HEK293 (cell line): ENCODE measurements around the gene AFF1.

Source experiments
- CTCF ChIA-PET: fragments of 350-600 bp; formaldehyde crosslinking; extraction: SDS; loops from one replicate; lab custom pipeline; 2021; ENCODE audit warnings: antibody characterized with exemption; lab: Yijun Ruan, JAX
- POLR2A ChIA-PET: fragments of 300-600 bp; formaldehyde crosslinking; extraction: SDS; loops from one replicate; lab custom pipeline; 2020; ENCODE audit warnings: antibody characterized with exemption, inconsistent platforms; lab: Yijun Ruan, JAX
- H3K27ac ChIP-seq: fragments of 200-500 bp; sonication (Bioruptor generic); 2 replicates; pipeline ENCODE4 v1.5.1; 2014; ENCODE audit warnings: low read depth, low read length, control low read depth, inconsistent platforms; ENCODE audit errors: extremely low read depth
- H3K36me3 ChIP-seq, 2 experiments: fragments of 200-500 bp in 1 of 2; sonication (Bioruptor generic) in 1 of 2; 1 replicate in 1 of 2; 2 replicates in 1 of 2; pipeline ENCODE4 v1.5.1; 2014 to 2017; ENCODE audit warnings: inconsistent platforms in 2 of 2, low read length in 2 of 2; ENCODE audit not compliant: control insufficient read depth in 2 of 2, insufficient read depth in 1 of 2
- H3K4me1 ChIP-seq: fragments of 200-500 bp; sonication (Bioruptor generic); 2 replicates; pipeline ENCODE4 v1.5.1; 2014; ENCODE audit warnings: mild to moderate bottlenecking, low read length, inconsistent platforms; ENCODE audit not compliant: control insufficient read depth, insufficient read depth
- H3K4me3 ChIP-seq: 2 replicates; pipeline ENCODE4 v1.5.1; 2011; ENCODE audit warnings: low read depth, mild to moderate bottlenecking, control low read depth, low read length, moderate library complexity
- H3K9me3 ChIP-seq: fragments of 200-500 bp; sonication (Bioruptor generic); 2 replicates; pipeline ENCODE4 v1.5.1; 2014; ENCODE audit warnings: low read depth, low read length, inconsistent platforms; ENCODE audit not compliant: control insufficient read depth, insufficient read depth
- ELK4 ChIP-seq: IDR thresholded peaks from 2 replicates; pipeline ENCODE4 v1.6.1; 2011; ENCODE audit warnings: mild to moderate bottlenecking, low read depth, low read length, borderline replicate concordance
- GLI2 ChIP-seq: fragments of 450-650 bp; formaldehyde crosslinking; IDR thresholded peaks from 2 replicates; pipeline ENCODE4; 2017; ENCODE audit warnings: missing biosample characterization, missing genetic modification characterization, low read depth, borderline replicate concordance
- HIC1 ChIP-seq: fragments of 450-650 bp; formaldehyde crosslinking; IDR thresholded peaks from 2 replicates; pipeline ENCODE4 v1.5.1; 2016; ENCODE audit warnings: missing biosample characterization, missing genetic modification characterization
- KLF8 ChIP-seq: fragments of 450-650 bp; formaldehyde crosslinking; IDR thresholded peaks from 2 replicates; pipeline ENCODE4 v1.5.1; 2016; ENCODE audit warnings: missing biosample characterization, missing genetic modification characterization
- PATZ1 ChIP-seq: fragments of 450-650 bp; formaldehyde crosslinking; IDR thresholded peaks from 2 replicates; pipeline ENCODE4 v1.5.1; 2016; ENCODE audit warnings: missing biosample characterization, missing genetic modification characterization
- RBAK ChIP-seq: fragments of 450-650 bp; formaldehyde crosslinking; IDR thresholded peaks from 2 replicates; pipeline ENCODE4 v1.5.1; 2016; ENCODE audit warnings: missing biosample characterization, missing genetic modification characterization
- ZNF155 ChIP-seq: fragments of 450-650 bp; formaldehyde crosslinking; IDR thresholded peaks from 2 replicates; pipeline ENCODE4 v1.5.1; 2016; ENCODE audit warnings: missing biosample characterization, missing genetic modification characterization
- ZNF157 ChIP-seq: fragments of 450-650 bp; formaldehyde crosslinking; IDR thresholded peaks from 2 replicates; pipeline ENCODE4 v1.5.1; 2016; ENCODE audit warnings: missing biosample characterization, missing genetic modification characterization
- ZNF335 ChIP-seq: fragments of 450-650 bp; formaldehyde crosslinking; conservative IDR thresholded peaks from 2 replicates; pipeline ENCODE4 v1.5.1; 2016; ENCODE audit warnings: missing biosample characterization, missing genetic modification characterization
- ZNF354C ChIP-seq: fragments of 450-650 bp; formaldehyde crosslinking; IDR thresholded peaks from 2 replicates; pipeline ENCODE4 v1.5.1; 2016; ENCODE audit warnings: missing biosample characterization, missing genetic modification characterization, low read depth, borderline replicate concordance
- ZNF398 ChIP-seq: fragments of 450-650 bp; formaldehyde crosslinking; IDR thresholded peaks from 2 replicates; pipeline ENCODE4 v1.5.1; 2017; ENCODE audit warnings: missing biosample characterization, missing genetic modification characterization
- ZNF560 ChIP-seq: fragments of 450-650 bp; formaldehyde crosslinking; IDR thresholded peaks from 2 replicates; pipeline ENCODE4 v1.5.1; 2017; ENCODE audit warnings: missing biosample characterization, missing genetic modification characterization, borderline replicate concordance
- ZNF561 ChIP-seq: fragments of 450-650 bp; IDR thresholded peaks from 2 replicates; pipeline ENCODE4 v1.5.1; 2018; ENCODE audit warnings: missing biosample characterization, missing genetic modification characterization, borderline replicate concordance
- ZNF580 ChIP-seq: fragments of 450-650 bp; formaldehyde crosslinking; IDR thresholded peaks from 2 replicates; pipeline ENCODE4 v1.5.1; 2016; ENCODE audit warnings: missing biosample characterization, missing genetic modification characterization
- ZNF624 ChIP-seq: fragments of 450-650 bp; formaldehyde crosslinking; IDR thresholded peaks from 2 replicates; pipeline ENCODE4 v1.5.1; 2017; ENCODE audit warnings: missing biosample characterization, missing genetic modification characterization
- ZNF785 ChIP-seq: fragments of 450-650 bp; formaldehyde crosslinking; IDR thresholded peaks from 2 replicates; pipeline ENCODE4 v1.5.1; 2016; ENCODE audit warnings: missing biosample characterization, missing genetic modification characterization
- ZNF837 ChIP-seq: fragments of 450-650 bp; formaldehyde crosslinking; IDR thresholded peaks from 2 replicates; pipeline ENCODE4 v1.5.1; 2016; ENCODE audit warnings: missing biosample characterization, missing genetic modification characterization
- ZSCAN30 ChIP-seq: fragments of 450-650 bp; IDR thresholded peaks from 2 replicates; pipeline ENCODE4 v1.5.1; 2018; ENCODE audit warnings: missing biosample characterization, mild to moderate bottlenecking, missing genetic modification characterization, moderate library complexity

AFF1 gene

GRCh38 chr4:87126056-87126455 lies 191.2 kb downstream of the AFF1 start:
- ChIA-PET POLR2A (no interaction called here), CTCF (no interaction called here)
- no peaks in the 10 kb centered on the region for H3K9me3 ChIP-seq
- no peak overlapping the region for H3K27ac ChIP-seq
- no peak overlapping the region for H3K4me3 ChIP-seq
- TF ChIP-seq ZNF561 (tag by site-specific recombination) (no peak), HIC1 (tag by site-specific recombination) (no peak), RBAK (tag by site-specific recombination) (no peak), ZNF624 (tag by site-specific recombination) (no peak), ELK4 (no peak), ZNF837 (tag by site-specific recombination) (no peak), ZNF580 (no peak), ZNF785 (no peak), KLF8 (tag by site-specific recombination) (no peak), ZNF155 (tag by site-specific recombination) (no peak), ZSCAN30 (tag by site-specific recombination) (no peak)
- no peaks in the 10 kb centered on the region for H3K4me1 ChIP-seq
- H3K36me3 ChIP-seq, result peaks cover 0 to 45% of the 10 kb centered on the region in 2 experiments; a peak in 2 of 3 replicates

GRCh38 chr4:87128006-87128705 lies 193.3 kb downstream of the AFF1 start:
- ChIA-PET POLR2A (no interaction called here), CTCF (no interaction called here)
- TF ChIP-seq ZNF560 (tag by site-specific recombination) (no peak), PATZ1 (tag by site-specific recombination) (no peak), ZNF335 (no peak), GLI2 (tag by site-specific recombination) (no peak)
- Histone ChIP-seq H3K4me3 (no peak overlapping the region), H3K4me1 (no peaks in the 10 kb centered on the region), H3K27ac (no peak overlapping the region), H3K9me3 (no peaks in the 10 kb centered on the region), H3K36me3 (peaks cover 0 to 66% of the 10 kb centered on the region in 2 experiments; a peak in 2 of 3 replicates)

- Histone ChIP-seq H3K27ac (no peak overlapping the region), H3K4me3 (no peak overlapping the region), H3K9me3 (no peaks in the 10 kb centered on the region), H3K4me1 (no peaks in the 10 kb centered on the region), H3K36me3 (peaks cover 0 to 78% of the 10 kb centered on the region in 2 experiments; a peak in 2 of 3 replicates)
- ChIA-PET POLR2A (no interaction called here), CTCF (interaction anchor here (0.6 to 0.7 kb wide), 2 partner anchors 185 to 1926 kb away, joined by 3 read pairs; no protein-coding TSS in a partner anchor)
- no peak for TF ChIP-seq ZNF354C (tag by site-specific recombination)
- no peak for TF ChIP-seq ZNF155 (tag by site-specific recombination)
- TF ChIP-seq ZNF157 (tag by site-specific recombination), result no peak
- TF ChIP-seq ZNF398, result no peak
- TF ChIP-seq ZNF624 (tag by site-specific recombination), result no peak
Measured at GRCh38 chr4:87129681-87130080, 194.9 kb downstream of the AFF1 start.
